Right ventricle myocardium inferior (tissue), 1 donor: ENCODE results near the gene CHD5. TPM values are rescaled to one million over a fixed set of nuclear protein-coding genes. Genes with fewer than 3 reads are reported as not detected.
A peak's percentile ranks its signal among the peaks of the same experiment; 100 is the strongest.

Experiments used
- ATAC-seq: fragments of 200-7000 bp; cut with Tn5 transposase; one replicate; pipeline ENCODE4 v1.9.1; 2020; ENCODE audit warnings: mild to moderate bottlenecking, moderate library complexity
- DNase-seq: peaks from one replicate; pipeline ENCODE4 v3.0.0; 2021; ENCODE audit errors: missing footprints
- intact Hi-C: fragments of 100-400 bp; cut with DNase I; formaldehyde crosslinking; loops from one replicate; pipeline ENCODE4 v1.11.0; 2022
- total RNA-seq: library from RNA; stranded (reverse); fragmentation: NEBNext Ultra II Directional; extraction: Animal tissue kit (Norgen Biotek cat#: 25700); gene quantifications from one replicate; pipeline ENCODE4 v1.2.1, GENCODE V29; 2021
- donor health status: DM: no; HTN: yes; CAD: no; lungs with severe emphysema.

CHD5 gene
- total RNA-seq, 1 donor from 2014 or later, result 0.05 TPM

- DNase-seq (peak; percentile 90), ATAC-seq (peak; percentile 75)
- intact Hi-C loops, result no loop called here
Measured at GRCh38 chr1:6127587-6128163, 52.4 kb downstream of the CHD5 start.

- DNase-seq (no peak), ATAC-seq (no peak)
- intact Hi-C loops, result no loop called here
Measured at GRCh38 chr1:6126521-6127067, 53.5 kb downstream of the CHD5 start.

- DNase-seq, result no peak
- intact Hi-C loops, result no loop called here
- no peak for ATAC-seq
Measured at GRCh38 chr1:6126028-6126427, 54.1 kb downstream of the CHD5 start.

GRCh38 chr1:6125366-6125765, 54.8 kb downstream of the CHD5 start:
- no peak for DNase-seq
- intact Hi-C loops, result no loop called here
- no peak for ATAC-seq

- intact Hi-C loops, result no loop called here
- no peak for DNase-seq
- ATAC-seq, result no peak
Measured at GRCh38 chr1:6124746-6125365, 55.3 kb downstream of the CHD5 start.

GRCh38 chr1:6124341-6124740, 55.8 kb downstream of the CHD5 start:
- ATAC-seq (no peak), DNase-seq (no peak)
- intact Hi-C loops, result no loop called here

- ATAC-seq, result no peak
- intact Hi-C loops, result no loop called here
- no peak for DNase-seq
Measured at GRCh38 chr1:6123816-6124215, 56.3 kb downstream of the CHD5 start.

- intact Hi-C loops, result no loop called here
- DNase-seq (no peak), ATAC-seq (no peak)
Measured at GRCh38 chr1:6123083-6123482, 57.0 kb downstream of the CHD5 start.

GRCh38 chr1:6121651-6122370, 58.3 kb downstream of the CHD5 start:
- intact Hi-C loops, result no loop called here
- DNase-seq (no peak), ATAC-seq (no peak)

GRCh38 chr1:6121021-6121421, 59.1 kb downstream of the CHD5 start:
- DNase-seq, result no peak
- ATAC-seq, result no peak
- intact Hi-C loops, result no loop called here

GRCh38 chr1:6118415-6118814, 61.7 kb downstream of the CHD5 start:
- ATAC-seq, result no peak
- no peak for DNase-seq
- intact Hi-C loops, result no loop called here

GRCh38 chr1:6117624-6118023, 62.5 kb downstream of the CHD5 start:
- intact Hi-C loops, result no loop called here
- ATAC-seq (no peak), DNase-seq (no peak)

- DNase-seq (no peak), ATAC-seq (no peak)
- intact Hi-C loops, result no loop called here
Measured at GRCh38 chr1:6117064-6117463, 63.1 kb downstream of the CHD5 start.

- DNase-seq, result no peak
- intact Hi-C loops, result no loop called here
- no peak for ATAC-seq
Measured at GRCh38 chr1:6116137-6116536, 64.0 kb downstream of the CHD5 start.

- no peak for ATAC-seq
- intact Hi-C loops, result no loop called here
- peak; percentile 62 for DNase-seq
Measured at GRCh38 chr1:6113745-6114144, 66.4 kb downstream of the CHD5 start.

- ATAC-seq, result no peak
- intact Hi-C loops, result no loop called here
- peak; percentile 43 for DNase-seq
Measured at GRCh38 chr1:6113116-6113515, 67.0 kb downstream of the CHD5 start.

GRCh38 chr1:6112690-6113005, 67.5 kb downstream of the CHD5 start:
- intact Hi-C loops, result no loop called here
- DNase-seq, result peak; percentile 23
- ATAC-seq, result no peak

GRCh38 chr1:6111991-6112689, 68.0 kb downstream of the CHD5 start:
- ATAC-seq (no peak), DNase-seq (peak; percentile 11)
- intact Hi-C loops, result no loop called here

- no peak for ATAC-seq
- intact Hi-C loops, result no loop called here
- DNase-seq, result peak; percentile 50
Measured at GRCh38 chr1:6111571-6111970, 68.5 kb downstream of the CHD5 start.

GRCh38 chr1:6110326-6110725, 69.8 kb downstream of the CHD5 start:
- DNase-seq, result peak; percentile 27
- intact Hi-C loops, result no loop called here
- ATAC-seq, result no peak
